ENCODE data around the gene IKZF1.

Gene IKZF1

GRCh38 chr7:50304129-50304910 is at the start of gene IKZF1:
IKZF1 (plus strand) TSS chr7:50304716; CDS start chr7:50319062, 14,346 bp downstream.
- DNase-seq: peak in 15 of 51 donors; percentile 5 to 34 (median 18)

- no peak for DNase-seq
Measured at GRCh38 chr7:50261593-50261992, 42.9 kb upstream of the IKZF1 start.

- no peak for DNase-seq
Measured at GRCh38 chr7:50262446-50262845, 42.1 kb upstream of the IKZF1 start.

GRCh38 chr7:50262916-50263690 is 41.4 kb upstream of the IKZF1 start:
- no peak for DNase-seq

GRCh38 chr7:50264908-50265307 is 39.6 kb upstream of the IKZF1 start:
- no peak for DNase-seq

GRCh38 chr7:50265968-50266634 is 38.4 kb upstream of the IKZF1 start:
- no peak for DNase-seq

- DNase-seq: peak in 1 of 51 donors; percentile 18
Measured at GRCh38 chr7:50266635-50267386, 37.7 kb upstream of the IKZF1 start.

- DNase-seq: no peak
Measured at GRCh38 chr7:50267525-50268041, 36.9 kb upstream of the IKZF1 start.

- no peak for DNase-seq
Measured at GRCh38 chr7:50268223-50268622, 36.3 kb upstream of the IKZF1 start.

- DNase-seq: no peak
Measured at GRCh38 chr7:50268990-50269389, 35.5 kb upstream of the IKZF1 start.

GRCh38 chr7:50270531-50271018 is 33.9 kb upstream of the IKZF1 start:
- DNase-seq: no peak

- no peak for DNase-seq
Measured at GRCh38 chr7:50272808-50273207, 31.7 kb upstream of the IKZF1 start.

- DNase-seq: no peak
Measured at GRCh38 chr7:50273301-50273700, 31.2 kb upstream of the IKZF1 start.

- DNase-seq: no peak
Measured at GRCh38 chr7:50273870-50274269, 30.6 kb upstream of the IKZF1 start.

GRCh38 chr7:50274361-50274760 is 30.2 kb upstream of the IKZF1 start:
- DNase-seq: no peak

- no peak for DNase-seq
Measured at GRCh38 chr7:50275430-50275829, 29.1 kb upstream of the IKZF1 start.

- no peak for DNase-seq
Measured at GRCh38 chr7:50276483-50276882, 28.0 kb upstream of the IKZF1 start.

GRCh38 chr7:50278120-50278519 is 26.4 kb upstream of the IKZF1 start:
- no peak for DNase-seq

- DNase-seq: no peak
Measured at GRCh38 chr7:50281680-50282445, 22.7 kb upstream of the IKZF1 start.
